HepG2 (cell line): ENCODE data around the gene PLEKHA6. TPM values are rescaled to one million over a fixed set of nuclear protein-coding genes. Genes with fewer than 3 reads are reported as not detected.

Experiments
- DNMT3B ChIP-seq: conservative IDR thresholded peaks from 2 replicates; pipeline ENCODE4 v1.6.1; 2016; ENCODE audit warnings: missing biosample characterization, control low read depth
- FOXC1 ChIP-seq: sonication (generic); formaldehyde crosslinking; IDR thresholded peaks from 2 replicates; pipeline ENCODE4 v1.8.0; 2022; ENCODE audit warnings: mild to moderate bottlenecking, missing genetic modification reagents, borderline replicate concordance
- FOXO1 ChIP-seq: sonication (generic); formaldehyde crosslinking; IDR thresholded peaks from 2 replicates; pipeline ENCODE4 v1.4.0; 2020; ENCODE audit warnings: missing genetic modification reagents
- HOXA5 ChIP-seq: sonication (generic); formaldehyde crosslinking; IDR thresholded peaks from 2 replicates; pipeline ENCODE4 v1.4.0; 2020; ENCODE audit warnings: missing genetic modification reagents
- JARID2 ChIP-seq: sonication (generic); formaldehyde crosslinking; IDR thresholded peaks from 2 replicates; pipeline ENCODE4 v1.8.1; 2023; ENCODE audit warnings: missing genetic modification reagents, inconsistent platforms; ENCODE audit not compliant: insufficient replicate concordance
- KDM2A ChIP-seq: sonication (generic); formaldehyde crosslinking; IDR thresholded peaks from 2 replicates; pipeline ENCODE4 v1.4.0; 2020; ENCODE audit warnings: low read depth, missing genetic modification reagents, borderline replicate concordance
- MAZ ChIP-seq, 2 experiments: sonication (generic) in 1 of 2; formaldehyde crosslinking in 1 of 2; IDR thresholded peaks; 2 replicates each; pipeline versions ENCODE4 v1.5.0 to v1.6.1; 2012 to 2020; ENCODE audit warnings: low read depth in 2 of 2, mild to moderate bottlenecking in 2 of 2, borderline replicate concordance in 1 of 2, improper control_type of control experiment in 1 of 2, low read length in 1 of 2, missing genetic modification reagents in 1 of 2, moderate library complexity in 1 of 2
- NFIB ChIP-seq: sonication (generic); formaldehyde crosslinking; IDR thresholded peaks from 2 replicates; pipeline ENCODE4 v1.9.0; 2021; ENCODE audit warnings: missing genetic modification reagents, mild to moderate bottlenecking, borderline replicate concordance
- POLR2AphosphoS2 ChIP-seq: IDR thresholded peaks from 2 replicates; pipeline ENCODE4 v1.6.1; 2011; ENCODE audit warnings: low read depth, low read length, improper control_type of control experiment
- RCOR2 ChIP-seq: IDR thresholded peaks from 2 replicates; pipeline ENCODE4 v1.6.1; 2016; ENCODE audit warnings: missing biosample characterization, missing genetic modification reagents
- SRY ChIP-seq: sonication (generic); formaldehyde crosslinking; IDR thresholded peaks from 2 replicates; pipeline ENCODE4 v1.8.0; 2022; ENCODE audit warnings: mild to moderate bottlenecking, missing genetic modification reagents
- TBX3 ChIP-seq: fragments of 450-650 bp; IDR thresholded peaks from 2 replicates; pipeline ENCODE4 v1.6.1; 2017; ENCODE audit warnings: antibody characterized with exemption, mild to moderate bottlenecking, inconsistent platforms, borderline replicate concordance
- ZGPAT ChIP-seq: IDR thresholded peaks from 2 replicates; pipeline ENCODE4 v1.6.1; 2016; ENCODE audit warnings: mild to moderate bottlenecking
- ZNF138 ChIP-seq: sonication (generic); formaldehyde crosslinking; IDR thresholded peaks from 2 replicates; pipeline ENCODE4 v1.5.0; 2020; ENCODE audit warnings: mild to moderate bottlenecking, low read depth, missing genetic modification reagents
- ZNF207 ChIP-seq: fragments of 450-650 bp; IDR thresholded peaks from 2 replicates; pipeline ENCODE4 v1.6.1; 2016; ENCODE audit warnings: antibody characterized with exemption, borderline replicate concordance
- ZNF230 ChIP-seq: sonication (generic); formaldehyde crosslinking; IDR thresholded peaks from 2 replicates; pipeline ENCODE4 v1.4.0; 2020; ENCODE audit warnings: mild to moderate bottlenecking, missing genetic modification reagents
- ZNF660 ChIP-seq: sonication (generic); formaldehyde crosslinking; IDR thresholded peaks from 2 replicates; pipeline ENCODE4 v1.5.1; 2020; ENCODE audit warnings: mild to moderate bottlenecking, low read depth, missing genetic modification reagents, borderline replicate concordance
- polyA plus RNA-seq, 8 experiments: library from polyadenylated mRNA; depleted of rRNA in 3 of 8; stranded (reverse) in 7 of 8; unstranded in 1 of 8; fragments of >200 nt; fragmentation: Illumina TruSeq in 4 of 8; extraction: Trizol in 4 of 8; gene quantifications; 2 replicates each; pipeline versions ENCODE4 v1.2.1 to v1.2.3, GENCODE V29; 2011 to 2016; ENCODE audit warnings: low read depth in 4 of 8, missing spikeins in 1 of 8, mixed read lengths in 1 of 8; ENCODE audit not compliant: insufficient read depth in 1 of 8
- total RNA-seq, 5 experiments: library from RNA; depleted of rRNA; stranded (reverse); fragments of >200 nt; fragmentation: Illumina TruSeq; extraction: Trizol; gene quantifications; 2 replicates each; pipeline ENCODE4 v1.2.3, GENCODE V29; 2016; ENCODE audit warnings: low read depth in 1 of 5
- TF ChIP-seq, protein P1 (sequence below): sonication (generic); formaldehyde crosslinking; IDR thresholded peaks from 2 replicates; pipeline ENCODE4 v1.8.0; 2022; ENCODE audit warnings: mild to moderate bottlenecking, missing genetic modification reagents, moderate library complexity
- TF ChIP-seq, protein P2 (sequence below): sonication (generic); formaldehyde crosslinking; IDR thresholded peaks from 2 replicates; pipeline ENCODE4 v1.4.0; 2020; ENCODE audit warnings: mild to moderate bottlenecking, missing genetic modification reagents
- TF ChIP-seq, protein P3 (sequence below): IDR thresholded peaks from 2 replicates; pipeline ENCODE4 v1.6.1; 2012; ENCODE audit warnings: inconsistent platforms
- TF ChIP-seq, protein P4 (sequence below): sonication (generic); formaldehyde crosslinking; IDR thresholded peaks from 2 replicates; pipeline ENCODE4 v1.8.0; 2022; ENCODE audit warnings: low read depth, missing genetic modification reagents

PLEKHA6 gene
- total and polyA plus RNA-seq, 2 of the 13 experiments (the other 11 are each of a cell fraction or from before 2014, with no cell fraction given): 5.3 to 11.4 TPM

GRCh38 chr1:204254031-204254661 lies 105.6 kb downstream of the PLEKHA6 start (continued):
- TF ChIP-seq TBX3 (no peak), NFIB (CRISPR knock-in tag) (0 out of 2 replicates have a peak, but pooled peaks have one; percentile 35), HOXA5 (no peak), POLR2AphosphoS2 (no peak), ZNF138 (CRISPR knock-in tag) (no peak), ZNF660 (no peak), RCOR2 (CRISPR knock-in tag) (peak; percentile 90), FOXC1 (CRISPR knock-in tag) (no peak), FOXO1 (CRISPR knock-in tag) (peak; percentile 95), JARID2 (CRISPR knock-in tag) (no peak), ZGPAT (peak; percentile 89), ZNF207 (no peak), SRY (no peak; the same call in 1 of the 2 replicates), KDM2A (CRISPR knock-in tag) (peak; percentile 58; the same call in 1 of the 2 replicates), DNMT3B (CRISPR knock-in tag) (no peak), MAZ (IDR thresholded peaks at IDR 0.05; ENCODE audit: borderline replicate concordance, low read depth, low read length) (peak; percentile 24; the same call in 1 of the 2 replicates), MAZ (CRISPR knock-in tag; IDR thresholded peaks at IDR 0.05; ENCODE audit: low read depth) (peak; percentile 48; the same call in 1 of the 2 replicates), ZNF230 (CRISPR knock-in tag) (no peak)
- TF ChIP-seq, protein P1, sequence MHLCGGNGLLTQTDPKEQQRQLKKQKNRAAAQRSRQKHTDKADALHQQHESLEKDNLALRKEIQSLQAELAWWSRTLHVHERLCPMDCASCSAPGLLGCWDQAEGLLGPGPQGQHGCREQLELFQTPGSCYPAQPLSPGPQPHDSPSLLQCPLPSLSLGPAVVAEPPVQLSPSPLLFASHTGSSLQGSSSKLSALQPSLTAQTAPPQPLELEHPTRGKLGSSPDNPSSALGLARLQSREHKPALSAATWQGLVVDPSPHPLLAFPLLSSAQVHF (CRISPR knock-in tag): no peak
- TF ChIP-seq, protein P2, sequence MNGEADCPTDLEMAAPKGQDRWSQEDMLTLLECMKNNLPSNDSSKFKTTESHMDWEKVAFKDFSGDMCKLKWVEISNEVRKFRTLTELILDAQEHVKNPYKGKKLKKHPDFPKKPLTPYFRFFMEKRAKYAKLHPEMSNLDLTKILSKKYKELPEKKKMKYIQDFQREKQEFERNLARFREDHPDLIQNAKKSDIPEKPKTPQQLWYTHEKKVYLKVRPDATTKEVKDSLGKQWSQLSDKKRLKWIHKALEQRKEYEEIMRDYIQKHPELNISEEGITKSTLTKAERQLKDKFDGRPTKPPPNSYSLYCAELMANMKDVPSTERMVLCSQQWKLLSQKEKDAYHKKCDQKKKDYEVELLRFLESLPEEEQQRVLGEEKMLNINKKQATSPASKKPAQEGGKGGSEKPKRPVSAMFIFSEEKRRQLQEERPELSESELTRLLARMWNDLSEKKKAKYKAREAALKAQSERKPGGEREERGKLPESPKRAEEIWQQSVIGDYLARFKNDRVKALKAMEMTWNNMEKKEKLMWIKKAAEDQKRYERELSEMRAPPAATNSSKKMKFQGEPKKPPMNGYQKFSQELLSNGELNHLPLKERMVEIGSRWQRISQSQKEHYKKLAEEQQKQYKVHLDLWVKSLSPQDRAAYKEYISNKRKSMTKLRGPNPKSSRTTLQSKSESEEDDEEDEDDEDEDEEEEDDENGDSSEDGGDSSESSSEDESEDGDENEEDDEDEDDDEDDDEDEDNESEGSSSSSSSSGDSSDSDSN: peak; percentile 71; the same call in 1 of the 2 replicates
- TF ChIP-seq, protein P3, sequence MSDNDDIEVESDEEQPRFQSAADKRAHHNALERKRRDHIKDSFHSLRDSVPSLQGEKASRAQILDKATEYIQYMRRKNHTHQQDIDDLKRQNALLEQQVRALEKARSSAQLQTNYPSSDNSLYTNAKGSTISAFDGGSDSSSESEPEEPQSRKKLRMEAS: peak; percentile 83
- TF ChIP-seq, protein P4, sequence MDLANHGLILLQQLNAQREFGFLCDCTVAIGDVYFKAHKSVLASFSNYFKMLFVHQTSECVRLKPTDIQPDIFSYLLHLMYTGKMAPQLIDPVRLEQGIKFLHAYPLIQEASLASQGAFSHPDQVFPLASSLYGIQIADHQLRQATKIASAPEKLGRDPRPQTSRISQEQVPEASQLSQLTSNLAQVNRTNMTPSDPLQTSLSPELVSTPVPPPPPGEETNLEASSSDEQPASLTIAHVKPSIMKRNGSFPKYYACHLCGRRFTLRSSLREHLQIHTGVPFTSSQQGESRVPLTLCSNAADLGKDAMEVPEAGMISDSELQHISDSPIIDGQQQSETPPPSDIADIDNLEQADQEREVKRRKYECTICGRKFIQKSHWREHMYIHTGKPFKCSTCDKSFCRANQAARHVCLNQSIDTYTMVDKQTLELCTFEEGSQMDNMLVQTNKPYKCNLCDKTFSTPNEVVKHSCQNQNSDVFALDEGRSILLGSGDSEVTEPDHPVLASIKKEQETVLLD: no peak
